HG02852 (cell line): ENCODE measurements around the gene CD46.

Experiments used
- ATAC-seq: cut with Tn5 transposase; IDR thresholded peaks from one replicate; pipeline ENCODE4 v1.9.1; 2021; ENCODE audit warnings: mild to moderate bottlenecking, moderate library complexity; ENCODE audit not compliant: unreplicated experiment

CD46 gene

DNA sequence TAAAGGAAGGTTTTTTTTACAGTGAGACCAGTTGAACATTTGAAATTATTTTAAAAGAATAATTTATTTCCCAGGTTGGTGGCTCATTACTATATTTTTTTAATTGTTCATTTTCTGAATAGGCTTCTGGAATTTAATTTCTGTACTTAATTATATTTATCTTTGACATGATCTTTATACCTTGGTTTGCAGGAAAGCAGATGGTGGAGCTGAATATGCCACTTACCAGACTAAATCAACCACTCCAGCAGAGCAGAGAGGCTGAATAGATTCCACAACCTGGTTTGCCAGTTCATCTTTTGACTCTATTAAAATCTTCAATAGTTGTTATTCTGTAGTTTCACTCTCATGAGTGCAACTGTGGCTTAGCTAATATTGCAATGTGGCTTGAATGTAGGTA is 41.5 kb downstream of the CD46 start:
- ATAC-seq: no peak

DNA sequence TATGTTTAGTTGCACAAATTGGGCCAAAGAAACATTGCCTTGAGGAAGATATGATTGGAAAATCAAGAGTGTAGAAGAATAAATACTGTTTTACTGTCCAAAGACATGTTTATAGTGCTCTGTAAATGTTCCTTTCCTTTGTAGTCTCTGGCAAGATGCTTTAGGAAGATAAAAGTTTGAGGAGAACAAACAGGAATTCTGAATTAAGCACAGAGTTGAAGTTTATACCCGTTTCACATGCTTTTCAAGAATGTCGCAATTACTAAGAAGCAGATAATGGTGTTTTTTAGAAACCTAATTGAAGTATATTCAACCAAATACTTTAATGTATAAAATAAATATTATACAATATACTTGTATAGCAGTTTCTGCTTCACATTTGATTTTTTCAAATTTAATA is 43.0 kb downstream of the CD46 start:
- no peak for ATAC-seq

- no peak for ATAC-seq
These were observed 45.5 kb downstream of the CD46 start for GRCh38 chr1:207797229-207797973.

DNA sequence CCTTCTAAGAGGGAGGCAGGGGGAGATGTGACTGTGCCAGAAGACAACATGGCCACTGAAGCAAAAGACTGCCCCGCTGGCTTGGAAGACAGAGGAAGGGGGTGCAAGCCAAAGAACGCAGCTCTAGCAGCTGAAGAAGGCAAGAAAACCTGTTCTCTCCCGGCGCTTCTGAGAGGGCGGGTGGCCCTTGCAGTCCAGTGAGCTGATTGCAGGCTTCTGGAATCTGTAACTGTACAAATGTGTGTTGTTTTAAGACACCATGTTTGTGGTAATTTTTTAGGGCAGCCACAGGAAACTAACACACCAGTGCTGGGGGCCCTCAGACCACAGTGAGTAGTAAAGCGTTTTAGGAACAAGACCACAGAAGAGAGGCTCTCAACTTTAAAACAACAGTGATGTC is 47.0 kb downstream of the CD46 start:
- no peak for ATAC-seq

DNA sequence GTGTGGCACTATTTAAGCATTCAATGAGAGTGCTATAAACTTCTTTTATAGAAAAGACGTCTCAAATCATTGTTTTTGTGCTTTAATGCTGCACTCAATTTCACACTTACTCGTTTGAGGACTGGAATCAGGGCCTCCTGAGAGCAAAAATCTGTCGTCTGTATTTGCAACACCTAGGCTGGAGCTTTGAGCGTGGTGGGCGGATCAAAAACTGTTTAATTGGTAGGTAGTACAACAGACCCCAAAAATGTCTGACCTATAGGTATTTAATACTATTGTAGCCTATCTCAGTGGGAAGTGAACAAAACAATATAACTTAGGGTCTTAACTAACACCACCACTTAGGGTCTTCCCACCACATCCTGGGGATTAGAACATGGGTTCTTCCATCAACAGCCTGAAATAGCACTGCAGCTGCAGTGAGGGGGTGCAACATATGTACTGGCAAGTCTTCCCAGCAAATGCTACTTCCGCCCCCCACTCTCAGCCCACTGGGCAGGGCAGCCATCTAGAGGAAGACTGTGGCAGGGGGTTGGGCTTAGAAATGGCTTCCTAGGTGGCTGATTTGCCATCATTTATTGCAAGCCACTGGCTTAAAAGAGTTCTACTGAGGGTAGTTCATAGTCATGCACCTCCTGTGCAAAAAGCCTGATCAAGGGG is 48.3 kb downstream of the CD46 start:
- no peak for ATAC-seq

GRCh38 chr1:207801819-207802218 is 50.0 kb downstream of the CD46 start:
- ATAC-seq: no peak

DNA sequence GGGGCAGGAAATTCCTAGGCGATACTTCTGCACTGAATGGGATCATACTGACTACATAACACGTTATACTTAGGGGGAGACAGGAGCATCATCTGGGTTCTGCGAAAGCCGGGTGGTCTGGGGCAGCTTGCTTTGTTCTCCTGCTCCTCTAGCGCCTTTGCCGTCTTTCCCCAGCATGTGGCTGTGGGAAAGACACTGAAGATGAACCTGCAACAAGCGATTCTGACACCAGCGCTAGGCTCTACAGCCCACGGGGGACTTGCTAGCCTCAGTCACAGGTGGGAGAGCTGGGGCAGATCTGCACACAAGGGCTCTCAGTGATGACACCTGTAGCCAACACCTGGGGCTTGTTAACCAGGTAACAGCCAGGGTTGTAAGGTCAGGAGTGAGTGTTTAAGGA is 51.8 kb downstream of the CD46 start:
- ATAC-seq: no peak

GRCh38 chr1:207804721-207805468 is 53.0 kb downstream of the CD46 start:
- no peak for ATAC-seq

DNA sequence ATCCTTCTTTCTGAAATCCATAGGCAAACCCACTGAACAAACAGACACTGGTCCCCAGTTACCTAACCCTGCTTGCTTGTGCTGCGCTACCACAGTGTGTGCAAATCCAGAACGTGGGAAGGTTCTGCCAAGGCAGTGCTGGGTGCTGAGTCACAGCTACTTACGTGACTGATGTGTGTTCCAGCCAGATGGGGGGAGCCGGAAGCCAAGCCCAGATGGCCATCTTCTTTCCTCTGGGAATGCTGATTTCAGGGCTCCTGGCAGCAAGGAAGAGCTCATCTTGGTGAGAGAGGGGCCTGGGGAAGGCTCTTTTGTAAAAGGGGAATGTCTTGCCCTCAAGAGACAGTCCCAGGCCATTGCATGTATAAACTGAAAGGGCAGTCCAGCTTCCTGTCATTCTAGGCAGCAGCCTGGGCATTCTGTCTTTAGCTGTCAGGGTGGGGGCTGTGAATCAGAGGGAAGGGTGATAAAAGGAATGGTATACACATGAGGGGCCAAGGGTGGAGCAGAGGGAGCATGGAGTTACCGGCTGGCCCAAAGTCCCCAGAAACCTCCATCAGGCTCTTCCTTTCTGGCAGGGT is 54.1 kb downstream of the CD46 start:
- no peak for ATAC-seq

GRCh38 chr1:207806531-207807325 is 54.9 kb downstream of the CD46 start:
- no peak for ATAC-seq

DNA sequence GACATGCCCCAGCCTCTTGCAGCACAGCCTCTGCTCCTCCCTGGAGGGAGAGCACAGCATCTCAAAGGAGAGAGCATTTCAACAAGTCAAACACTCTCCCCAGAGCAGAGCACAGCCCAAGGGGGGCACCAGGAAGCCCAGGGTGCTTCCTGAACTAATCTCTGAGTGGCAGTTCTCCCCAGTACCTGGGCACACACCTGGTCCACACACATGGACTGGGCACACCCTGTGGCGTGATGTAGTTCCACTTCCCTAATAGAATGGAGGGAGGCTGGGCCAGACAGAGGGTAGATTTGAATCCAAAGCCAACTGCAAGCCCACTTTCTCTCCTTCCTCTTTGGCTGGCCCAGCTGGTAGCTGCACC is 55.5 kb downstream of the CD46 start:
- no peak for ATAC-seq

- ATAC-seq: no peak
These were observed 56.0 kb downstream of the CD46 start for GRCh38 chr1:207807690-207808321.

DNA sequence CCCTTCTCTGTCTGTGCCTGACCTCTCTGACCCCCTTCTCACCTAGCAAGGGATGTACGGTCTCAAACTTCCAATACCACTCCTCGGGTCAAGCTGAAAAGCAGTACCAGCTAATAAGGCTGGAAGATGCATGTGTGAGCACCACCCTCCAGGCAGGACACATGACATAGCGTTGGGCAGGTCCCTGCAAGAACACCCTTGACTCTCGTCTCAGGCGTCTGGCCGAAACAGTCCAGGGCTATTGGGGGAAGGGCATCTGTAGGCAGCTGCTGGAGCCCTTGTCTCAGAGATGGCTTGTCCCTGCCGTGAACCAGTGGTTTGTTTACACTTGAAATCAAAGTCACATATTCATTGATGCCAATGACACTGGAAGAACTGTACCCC is 56.5 kb downstream of the CD46 start:
- no peak for ATAC-seq

DNA sequence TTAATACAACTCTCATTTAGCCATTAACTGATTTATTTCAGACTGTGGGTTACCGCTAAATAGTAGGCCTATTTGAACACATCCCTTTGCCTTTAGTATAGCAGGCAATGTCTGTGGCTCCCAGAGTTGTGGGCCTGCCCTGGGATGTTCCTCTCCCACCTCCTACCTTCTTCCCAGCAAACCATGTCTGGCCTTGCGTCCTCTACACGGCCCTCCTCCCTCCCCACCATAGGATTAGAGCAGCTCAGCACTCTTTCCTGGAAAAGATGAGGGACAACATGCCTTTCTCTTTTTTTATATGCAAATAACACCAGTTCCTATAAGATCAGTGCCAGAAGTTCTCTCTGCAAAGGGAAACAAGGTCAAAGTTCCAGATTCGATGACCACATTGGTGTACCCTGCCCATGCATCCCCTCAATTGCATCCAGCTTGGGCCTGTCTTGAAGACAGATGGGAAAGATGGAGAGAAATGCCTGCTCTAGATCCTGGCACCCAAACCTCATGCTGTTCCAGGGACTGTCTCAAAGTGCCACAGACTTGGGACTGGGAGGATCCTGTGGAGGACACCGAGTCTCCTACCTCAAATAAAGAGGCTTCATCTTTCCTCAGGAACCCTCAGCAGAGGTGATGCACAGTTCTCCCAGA is 57.2 kb downstream of the CD46 start:
- no peak for ATAC-seq

- no peak for ATAC-seq
These were observed 58.3 kb downstream of the CD46 start for GRCh38 chr1:207810173-207810572.

GRCh38 chr1:207810606-207811295 is 58.9 kb downstream of the CD46 start:
- ATAC-seq: no peak

GRCh38 chr1:207811319-207811718 is 59.5 kb downstream of the CD46 start:
- no peak for ATAC-seq

GRCh38 chr1:207811920-207812720 is 60.3 kb downstream of the CD46 start:
- ATAC-seq: no peak
